HG02938 (cell line): ENCODE data around the gene BBS10.
"Not testable (repeated sequence)": the region's sequence is repeated elsewhere in the genome, so short reads cannot be mapped to it uniquely, and the experiment has no call there.

Experiments used
- ATAC-seq: cut with Tn5 transposase; IDR thresholded peaks from one replicate; pipeline ENCODE4 v1.9.1; 2021; ENCODE audit warnings: mild to moderate bottlenecking, moderate library complexity; ENCODE audit not compliant: unreplicated experiment

Gene BBS10

GRCh38 chr12:76348079-76348901 is at the start of gene BBS10:
Gene BBS10, minus strand, starts transcription at chr12:76348415. Its CDS starts 57 bp downstream, at chr12:76348358.
- peak; percentile 97 for ATAC-seq

- ATAC-seq = no peak
Observed at GRCh38 chr12:76391461-76391860, 43.2 kb upstream of the BBS10 start.

GRCh38 chr12:76387614-76388013 is 39.4 kb upstream of the BBS10 start:
- ATAC-seq = no peak

GRCh38 chr12:76384560-76384959 is 36.3 kb upstream of the BBS10 start:
- no peak for ATAC-seq

- ATAC-seq = no peak
Observed at GRCh38 chr12:76383988-76384387, 35.8 kb upstream of the BBS10 start.

GRCh38 chr12:76379261-76379660 is 31.0 kb upstream of the BBS10 start:
- no peak for ATAC-seq

- ATAC-seq = not testable (repeated sequence)
Observed at GRCh38 chr12:76376876-76377275, 28.7 kb upstream of the BBS10 start.

GRCh38 chr12:76375939-76376338 is 27.7 kb upstream of the BBS10 start:
- ATAC-seq = no peak

- no peak for ATAC-seq
Observed at GRCh38 chr12:76375470-76375869, 27.3 kb upstream of the BBS10 start.

GRCh38 chr12:76374386-76375020 is 26.3 kb upstream of the BBS10 start:
- ATAC-seq = no peak

- no peak for ATAC-seq
Observed at GRCh38 chr12:76368230-76368629, 20.0 kb upstream of the BBS10 start.

- no peak for ATAC-seq
Observed at GRCh38 chr12:76366163-76366562, 17.9 kb upstream of the BBS10 start.

GRCh38 chr12:76364131-76364530 is 15.9 kb upstream of the BBS10 start:
- not testable (repeated sequence) for ATAC-seq

GRCh38 chr12:76360316-76360715 is 12.1 kb upstream of the BBS10 start:
- no peak for ATAC-seq

- ATAC-seq = no peak
Observed at GRCh38 chr12:76356071-76356470, 7.9 kb upstream of the BBS10 start.

GRCh38 chr12:76346798-76347420 is 1.3 kb downstream of the BBS10 start:
- no peak for ATAC-seq

- no peak for ATAC-seq
Observed at GRCh38 chr12:76346236-76346635, 2.0 kb downstream of the BBS10 start.

GRCh38 chr12:76345569-76345968 is 2.6 kb downstream of the BBS10 start:
- no peak for ATAC-seq

- ATAC-seq = no peak
Observed at GRCh38 chr12:76341436-76342030, 6.7 kb downstream of the BBS10 start.

GRCh38 chr12:76340680-76341435 is 7.4 kb downstream of the BBS10 start:
- ATAC-seq = no peak

GRCh38 chr12:76337583-76337982 is 10.6 kb downstream of the BBS10 start:
- no peak for ATAC-seq
